ENCODE data around the gene EPHB2. TPM values are rescaled to one million over a fixed set of nuclear protein-coding genes. Genes with fewer than 3 reads are reported as not detected.
A peak's percentile ranks its signal among the peaks of the same experiment; 100 is the strongest.

Gene EPHB2
- total and polyA plus RNA-seq, 9 donors = 2.5 to 55.1 (median 15.1) TPM

DNA sequence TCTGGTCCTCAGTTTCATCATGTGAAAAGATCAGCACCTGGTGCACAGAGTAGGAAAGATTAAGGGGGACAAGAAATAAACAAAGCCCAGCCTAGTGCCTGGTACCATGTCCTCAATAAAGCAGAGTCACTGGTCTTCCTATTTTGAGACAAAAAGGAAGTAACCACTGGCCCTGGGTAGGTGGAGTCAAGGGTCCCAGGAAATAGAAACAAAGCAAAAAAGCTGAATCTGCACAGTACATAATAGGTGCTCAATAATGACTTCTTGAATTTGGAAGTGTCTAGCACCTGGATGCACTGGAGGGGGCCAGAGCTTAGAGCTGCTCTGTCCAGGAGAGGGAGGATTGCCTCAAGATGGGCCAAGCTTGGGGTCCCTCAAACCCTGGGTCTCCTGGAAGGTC lies 1.9 kb upstream of the EPHB2 start:
- Histone ChIP-seq H3K4me3 (no peak overlapping the region), H3K4me1 (ENCODE audit: insufficient read depth) (peaks cover 9% of the 10 kb centered on the region), H3K27ac (no peak overlapping the region), H3K9me3 (no peaks in the 10 kb centered on the region), H3K27me3 (no peaks in the 10 kb centered on the region), H3K36me3 (no peaks in the 10 kb centered on the region)
- intact Hi-C loops (cut with DNase I) = loop anchor here in 2 of 4 donors (5.0 to 10.0 kb wide), 2 partner anchors 154 to 256 kb away; no protein-coding TSS in a partner anchor
- DNase-seq = no peak
- TF ChIP-seq EP300 (IDR thresholded peaks at IDR 0.05) = no peak

DNA sequence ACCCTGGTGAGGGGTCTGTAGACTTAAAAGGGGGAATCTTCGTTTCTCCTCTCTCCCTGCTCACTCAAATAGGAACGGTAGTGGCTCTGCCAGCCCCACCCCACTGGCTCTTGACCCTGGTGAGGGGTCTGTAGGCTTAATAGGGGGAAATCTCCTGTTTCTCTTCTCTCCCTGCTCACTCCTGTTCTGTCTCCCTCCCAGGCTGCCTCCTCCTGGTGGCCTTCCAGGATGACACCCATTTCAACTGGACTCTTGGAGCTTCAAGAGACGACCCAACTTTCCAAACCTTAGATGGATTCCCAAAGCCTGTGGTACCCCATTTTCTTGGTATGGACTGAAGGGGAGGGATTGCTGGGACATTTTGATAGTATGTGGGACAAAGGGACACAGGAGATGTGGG lies 1.4 kb upstream of the EPHB2 start:
- TF ChIP-seq POLR2A (IDR thresholded peaks at IDR 0.05) (no peak), EP300 (IDR thresholded peaks at IDR 0.05) (no peak)
- TF ChIP-seq, protein P1, sequence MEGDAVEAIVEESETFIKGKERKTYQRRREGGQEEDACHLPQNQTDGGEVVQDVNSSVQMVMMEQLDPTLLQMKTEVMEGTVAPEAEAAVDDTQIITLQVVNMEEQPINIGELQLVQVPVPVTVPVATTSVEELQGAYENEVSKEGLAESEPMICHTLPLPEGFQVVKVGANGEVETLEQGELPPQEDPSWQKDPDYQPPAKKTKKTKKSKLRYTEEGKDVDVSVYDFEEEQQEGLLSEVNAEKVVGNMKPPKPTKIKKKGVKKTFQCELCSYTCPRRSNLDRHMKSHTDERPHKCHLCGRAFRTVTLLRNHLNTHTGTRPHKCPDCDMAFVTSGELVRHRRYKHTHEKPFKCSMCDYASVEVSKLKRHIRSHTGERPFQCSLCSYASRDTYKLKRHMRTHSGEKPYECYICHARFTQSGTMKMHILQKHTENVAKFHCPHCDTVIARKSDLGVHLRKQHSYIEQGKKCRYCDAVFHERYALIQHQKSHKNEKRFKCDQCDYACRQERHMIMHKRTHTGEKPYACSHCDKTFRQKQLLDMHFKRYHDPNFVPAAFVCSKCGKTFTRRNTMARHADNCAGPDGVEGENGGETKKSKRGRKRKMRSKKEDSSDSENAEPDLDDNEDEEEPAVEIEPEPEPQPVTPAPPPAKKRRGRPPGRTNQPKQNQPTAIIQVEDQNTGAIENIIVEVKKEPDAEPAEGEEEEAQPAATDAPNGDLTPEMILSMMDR (IDR thresholded peaks at IDR 0.05) = no peak
- intact Hi-C loops (cut with DNase I) = loop anchor here in 2 of 4 donors (5.0 to 10.0 kb wide), 2 partner anchors 153 to 256 kb away; no protein-coding TSS in a partner anchor
- Histone ChIP-seq H3K9me3 (no peaks in the 10 kb centered on the region), H3K36me3 (no peaks in the 10 kb centered on the region), H3K27me3 (no peaks in the 10 kb centered on the region), H3K4me1 (ENCODE audit: insufficient read depth) (peaks cover 9% of the 10 kb centered on the region), H3K27ac (no peak overlapping the region), H3K4me3 (no peak overlapping the region)
- WGBS, 3 donors = 71 to 88% (median 81%) methylated on average over 3 of the region's 3 CpGs
- DNase-seq = no peak

DNA sequence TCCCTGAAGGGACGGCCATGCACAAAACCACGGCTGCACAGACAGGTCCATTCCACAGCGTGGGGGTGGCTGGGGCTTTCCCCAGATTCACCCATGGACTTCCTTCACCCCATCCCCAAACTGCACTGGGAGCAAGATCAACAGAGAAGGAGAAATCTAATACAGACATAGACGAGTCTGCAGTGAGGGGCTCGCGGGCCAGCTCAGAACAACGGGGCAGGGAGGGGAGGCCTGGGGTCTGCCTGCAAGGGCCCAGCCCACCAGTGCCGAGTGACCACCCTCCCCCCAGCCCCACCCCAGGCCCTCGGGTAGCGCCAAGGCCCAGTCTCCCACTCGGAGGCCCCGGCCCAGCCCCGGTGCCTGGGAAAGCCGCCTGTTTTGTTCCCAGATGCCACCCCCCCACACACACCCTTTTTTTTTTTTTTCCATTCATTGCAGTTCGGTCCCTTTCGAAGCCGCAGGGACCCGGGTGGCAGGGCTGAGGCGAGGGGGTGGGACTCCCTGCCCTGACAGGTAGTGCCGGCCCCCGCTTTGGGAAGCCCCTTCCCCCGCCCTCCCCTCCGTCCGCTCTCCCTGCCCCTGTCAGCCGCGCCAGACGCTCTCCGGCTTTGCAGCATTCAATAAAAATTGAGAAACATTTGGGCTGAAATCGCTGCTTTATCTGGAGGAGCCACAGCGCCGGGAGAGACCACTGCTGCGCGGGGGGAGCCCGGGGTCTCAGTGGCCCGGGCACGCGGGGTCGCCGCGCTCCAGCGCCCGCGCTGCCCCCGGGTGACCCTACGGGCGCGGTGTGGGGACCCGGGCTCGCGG lies 543 bp upstream of the EPHB2 start:
- intact Hi-C loops (cut with DNase I) = loop anchor here in 3 of 4 donors (5.0 to 10.0 kb wide), 2 partner anchors 152 to 255 kb away; no protein-coding TSS in a partner anchor
- WGBS, 3 donors = 3% methylated on average over 30 to 50 of the region's 50 CpGs
- DNase-seq = peak; percentile 77 to 84 (median 80)

DNA sequence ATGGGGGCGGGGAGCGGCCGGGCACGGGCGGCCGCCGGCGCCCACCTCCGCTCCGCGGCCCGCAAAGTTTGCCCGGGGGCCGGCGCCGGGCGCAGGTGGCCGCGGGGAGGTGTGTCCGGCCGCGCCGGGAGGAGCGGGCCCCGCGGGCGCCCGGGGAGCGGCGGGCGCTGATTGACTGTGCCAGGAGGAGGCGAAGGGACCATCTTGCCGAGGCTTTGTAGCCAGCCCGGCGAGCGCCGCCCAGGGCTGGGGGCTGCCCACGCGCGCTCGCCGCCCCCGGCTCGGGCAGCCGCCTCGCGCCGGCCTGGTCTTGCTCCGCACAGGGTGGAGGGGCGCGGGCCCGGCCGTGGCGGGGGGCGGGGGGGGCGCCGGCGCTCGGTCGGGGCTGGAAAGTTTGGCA lies 432 bp downstream of the EPHB2 start:
- TF ChIP-seq EP300 (IDR thresholded peaks at IDR 0.05) = no peak
- no peak for TF ChIP-seq POLR2A (IDR thresholded peaks at IDR 0.05)
- TF ChIP-seq, protein P1 (IDR thresholded peaks at IDR 0.05) = no peak
- 0 to 1% (median 0%) methylated on average over 9 to 59 of the region's 60 CpGs for WGBS, 3 donors
- H3K27ac ChIP-seq = no peak overlapping the region
- no peaks in the 10 kb centered on the region for H3K36me3 ChIP-seq
- peak overlapping the region; percentile 33 for H3K4me3 ChIP-seq
- peaks cover 9% of the 10 kb centered on the region for H3K4me1 ChIP-seq (ENCODE audit: insufficient read depth)
- peak in 1 of 5 donors; percentile 43 for DNase-seq
- no peaks in the 10 kb centered on the region for H3K9me3 ChIP-seq
- H3K27me3 ChIP-seq = no peaks in the 10 kb centered on the region
- intact Hi-C loops (cut with DNase I) = loop anchor here in 1 of 4 donors (5.0 kb wide), 1 partner anchor 151 kb away; no protein-coding TSS in a partner anchor

More for the DNA sequence above, 543 bp upstream of the EPHB2 start:
- no peaks in the 10 kb centered on the region for H3K9me3 ChIP-seq
- no peaks in the 10 kb centered on the region for H3K27me3 ChIP-seq
- peaks cover 9% of the 10 kb centered on the region for H3K4me1 ChIP-seq (ENCODE audit: insufficient read depth)
- H3K27ac ChIP-seq = no peak overlapping the region
- peak overlapping the region; percentile 33 for H3K4me3 ChIP-seq
- TF ChIP-seq, protein P1 (IDR thresholded peaks at IDR 0.05) = no peak
- TF ChIP-seq EP300 (IDR thresholded peaks at IDR 0.05) = no peak
- no peak for TF ChIP-seq POLR2A (IDR thresholded peaks at IDR 0.05)
- no peaks in the 10 kb centered on the region for H3K36me3 ChIP-seq
